ENCODE results near the gene OVOL3.

OVOL3 gene

DNA sequence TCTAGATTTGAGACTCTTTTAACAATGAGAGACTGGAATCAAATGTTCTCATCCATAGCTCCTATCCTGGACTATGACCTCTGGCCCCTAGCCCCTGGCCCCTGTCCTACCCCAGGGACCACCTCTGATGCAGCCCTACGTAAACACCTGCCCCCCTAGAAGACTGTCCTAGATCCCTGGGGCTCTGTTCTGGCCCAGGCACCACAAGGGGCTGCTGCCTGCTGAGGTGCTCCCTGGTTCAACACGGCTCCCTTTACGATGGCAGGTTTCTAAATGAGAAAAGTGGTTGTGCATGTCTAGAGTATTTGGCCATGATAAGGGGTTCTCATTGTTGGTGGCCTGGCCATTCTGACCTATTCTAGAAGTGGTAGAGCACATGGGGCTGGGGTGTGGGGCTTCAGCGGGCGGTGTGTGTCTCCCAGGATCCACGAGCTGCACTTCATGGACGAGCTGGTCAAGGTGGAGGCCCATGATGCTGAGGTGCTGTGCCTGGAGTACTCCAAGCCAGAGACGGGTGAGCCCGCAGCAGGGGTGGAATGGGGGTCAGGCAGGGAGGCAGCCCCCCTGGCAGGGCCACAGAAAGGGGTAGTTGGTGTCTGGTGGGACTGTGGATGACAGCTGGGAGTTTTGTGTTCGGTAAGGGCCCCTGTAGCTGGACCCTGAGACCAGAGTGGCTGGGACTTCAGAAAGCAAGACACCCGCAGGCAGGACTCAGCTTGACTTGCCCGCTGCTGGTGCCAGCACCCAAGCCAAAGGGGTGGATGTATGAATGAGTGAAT lies 26.5 kb upstream of the OVOL3 start:
- Histone ChIP-seq H3K4me3 (ENCODE audit: low read depth, low read length) (no peak overlapping the region), H3K27ac (ENCODE audit: low read depth, low read length) (no peak overlapping the region), H3K36me3 (ENCODE audit: control insufficient read depth, insufficient read depth, low read length) (peaks cover 90% of the 10 kb centered on the region)

DNA sequence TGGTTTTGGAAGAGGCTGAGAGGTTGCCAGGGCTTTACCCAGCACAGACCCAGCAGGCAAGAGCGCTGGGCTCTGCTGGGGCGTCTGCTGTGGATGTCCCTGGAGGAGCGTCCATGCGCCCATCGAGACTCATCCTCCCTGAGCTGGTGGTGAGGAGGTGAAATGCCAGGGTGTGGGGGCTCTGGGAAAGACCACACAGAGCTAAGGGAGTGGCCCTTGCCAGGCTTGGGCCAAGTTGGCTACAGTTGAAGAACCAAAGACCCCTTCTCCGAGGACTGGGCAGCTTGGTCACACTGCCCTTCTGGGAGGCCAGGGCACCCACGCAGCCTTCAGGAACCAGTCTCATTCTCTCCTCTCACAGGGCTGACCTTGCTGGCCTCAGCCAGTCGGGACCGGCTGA lies 24.6 kb upstream of the OVOL3 start:
- Histone ChIP-seq H3K27me3 (ENCODE audit: control insufficient read depth, insufficient read depth, low read length) (no peaks in the 10 kb centered on the region), H3K9ac (ENCODE audit: low read length) (no peak overlapping the region), H3K9me3 (ENCODE audit: control insufficient read depth, insufficient read depth, low read depth, low read length) (no peaks in the 10 kb centered on the region), H3K36me3 (ENCODE audit: control insufficient read depth, insufficient read depth, low read length) (peaks cover 96% of the 10 kb centered on the region), H3K4me1 (ENCODE audit: control insufficient read depth, insufficient read depth, low read length) (no peaks in the 10 kb centered on the region), H3K4me3 (ENCODE audit: low read depth, low read length) (no peak overlapping the region), H3K27ac (ENCODE audit: low read depth, low read length) (no peak overlapping the region)

More for the DNA sequence above, 26.5 kb upstream of the OVOL3 start:
- no peaks in the 10 kb centered on the region for H3K4me1 ChIP-seq (ENCODE audit: control insufficient read depth, insufficient read depth, low read length)
- no peak overlapping the region for H3K9ac ChIP-seq (ENCODE audit: low read length)
- no peaks in the 10 kb centered on the region for H3K27me3 ChIP-seq (ENCODE audit: control insufficient read depth, insufficient read depth, low read length)
- H3K9me3 ChIP-seq (ENCODE audit: control insufficient read depth, insufficient read depth, low read depth, low read length): no peaks in the 10 kb centered on the region

DNA sequence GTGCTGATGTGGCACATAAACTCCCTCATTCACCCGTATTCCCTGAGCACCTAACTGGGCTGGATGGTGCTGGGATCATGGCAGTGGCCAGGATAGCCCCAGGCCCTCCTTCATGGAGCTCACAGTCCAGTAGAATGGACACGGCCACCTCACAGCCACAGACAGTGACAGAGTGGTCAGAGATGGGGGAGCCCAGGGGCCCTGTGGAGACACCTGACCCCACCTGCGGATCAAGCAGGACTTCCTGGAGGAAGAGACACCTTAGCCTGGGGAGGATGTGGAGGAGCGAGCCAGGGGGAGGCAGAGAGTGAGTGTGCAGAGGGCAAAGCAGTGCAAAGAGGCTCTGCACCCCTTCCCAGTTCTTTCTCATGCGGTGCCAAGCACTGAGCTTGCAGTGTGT lies 21.1 kb upstream of the OVOL3 start:
- Histone ChIP-seq H3K4me1 (ENCODE audit: control insufficient read depth, insufficient read depth, low read length) (no peaks in the 10 kb centered on the region), H3K36me3 (ENCODE audit: control insufficient read depth, insufficient read depth, low read length) (peaks cover 93% of the 10 kb centered on the region), H3K4me3 (ENCODE audit: low read depth, low read length) (no peak overlapping the region), H3K9me3 (ENCODE audit: control insufficient read depth, insufficient read depth, low read depth, low read length) (no peaks in the 10 kb centered on the region), H3K27ac (ENCODE audit: low read depth, low read length) (no peak overlapping the region), H3K27me3 (ENCODE audit: control insufficient read depth, insufficient read depth, low read length) (no peaks in the 10 kb centered on the region), H3K9ac (ENCODE audit: low read length) (no peak overlapping the region)

GRCh38 chr19:36090910-36091695 lies 19.8 kb upstream of the OVOL3 start:
- no peaks in the 10 kb centered on the region for H3K27me3 ChIP-seq (ENCODE audit: control insufficient read depth, insufficient read depth, low read length)
- H3K9me3 ChIP-seq (ENCODE audit: control insufficient read depth, insufficient read depth, low read depth, low read length): no peaks in the 10 kb centered on the region
- no peak overlapping the region for H3K27ac ChIP-seq (ENCODE audit: low read depth, low read length)
- H3K4me3 ChIP-seq (ENCODE audit: low read depth, low read length): no peak overlapping the region
- H3K9ac ChIP-seq (ENCODE audit: low read length): no peak overlapping the region
- no peaks in the 10 kb centered on the region for H3K4me1 ChIP-seq (ENCODE audit: control insufficient read depth, insufficient read depth, low read length)
- H3K36me3 ChIP-seq (ENCODE audit: control insufficient read depth, insufficient read depth, low read length): peaks cover 94% of the 10 kb centered on the region

GRCh38 chr19:36092566-36092965 lies 18.4 kb upstream of the OVOL3 start:
- Histone ChIP-seq H3K9ac (ENCODE audit: low read length) (no peak overlapping the region), H3K9me3 (ENCODE audit: control insufficient read depth, insufficient read depth, low read depth, low read length) (no peaks in the 10 kb centered on the region), H3K4me3 (ENCODE audit: low read depth, low read length) (no peak overlapping the region), H3K36me3 (ENCODE audit: control insufficient read depth, insufficient read depth, low read length) (peaks cover 93% of the 10 kb centered on the region), H3K27ac (ENCODE audit: low read depth, low read length) (no peak overlapping the region), H3K27me3 (ENCODE audit: control insufficient read depth, insufficient read depth, low read length) (no peaks in the 10 kb centered on the region), H3K4me1 (ENCODE audit: control insufficient read depth, insufficient read depth, low read length) (no peaks in the 10 kb centered on the region)

- H3K36me3 ChIP-seq (ENCODE audit: control insufficient read depth, insufficient read depth, low read length): peaks cover 91% of the 10 kb centered on the region
- no peak overlapping the region for H3K9ac ChIP-seq (ENCODE audit: low read length)
- no peaks in the 10 kb centered on the region for H3K27me3 ChIP-seq (ENCODE audit: control insufficient read depth, insufficient read depth, low read length)
- no peaks in the 10 kb centered on the region for H3K4me1 ChIP-seq (ENCODE audit: control insufficient read depth, insufficient read depth, low read length)
- H3K9me3 ChIP-seq (ENCODE audit: control insufficient read depth, insufficient read depth, low read depth, low read length): no peaks in the 10 kb centered on the region
- no peak overlapping the region for H3K4me3 ChIP-seq (ENCODE audit: low read depth, low read length)
- no peak overlapping the region for H3K27ac ChIP-seq (ENCODE audit: low read depth, low read length)
Measured at GRCh38 chr19:36093146-36093662, 17.7 kb upstream of the OVOL3 start.

GRCh38 chr19:36093687-36094086 lies 17.3 kb upstream of the OVOL3 start:
- Histone ChIP-seq H3K9me3 (ENCODE audit: control insufficient read depth, insufficient read depth, low read depth, low read length) (no peaks in the 10 kb centered on the region), H3K4me1 (ENCODE audit: control insufficient read depth, insufficient read depth, low read length) (no peaks in the 10 kb centered on the region), H3K27ac (ENCODE audit: low read depth, low read length) (no peak overlapping the region), H3K27me3 (ENCODE audit: control insufficient read depth, insufficient read depth, low read length) (no peaks in the 10 kb centered on the region), H3K36me3 (ENCODE audit: control insufficient read depth, insufficient read depth, low read length) (peaks cover 91% of the 10 kb centered on the region), H3K9ac (ENCODE audit: low read length) (no peak overlapping the region), H3K4me3 (ENCODE audit: low read depth, low read length) (no peak overlapping the region)

- Histone ChIP-seq H3K27ac (ENCODE audit: low read depth, low read length) (no peak overlapping the region), H3K36me3 (ENCODE audit: control insufficient read depth, insufficient read depth, low read length) (peaks cover 90% of the 10 kb centered on the region), H3K9me3 (ENCODE audit: control insufficient read depth, insufficient read depth, low read depth, low read length) (no peaks in the 10 kb centered on the region), H3K27me3 (ENCODE audit: control insufficient read depth, insufficient read depth, low read length) (no peaks in the 10 kb centered on the region), H3K4me1 (ENCODE audit: control insufficient read depth, insufficient read depth, low read length) (no peaks in the 10 kb centered on the region), H3K9ac (ENCODE audit: low read length) (no peak overlapping the region), H3K4me3 (ENCODE audit: low read depth, low read length) (no peak overlapping the region)
Measured at GRCh38 chr19:36097036-36097435, 13.9 kb upstream of the OVOL3 start.

- no peak overlapping the region for H3K27ac ChIP-seq (ENCODE audit: low read depth, low read length)
- H3K27me3 ChIP-seq (ENCODE audit: control insufficient read depth, insufficient read depth, low read length): no peaks in the 10 kb centered on the region
- H3K4me1 ChIP-seq (ENCODE audit: control insufficient read depth, insufficient read depth, low read length): no peaks in the 10 kb centered on the region
- H3K36me3 ChIP-seq (ENCODE audit: control insufficient read depth, insufficient read depth, low read length): peaks cover 90% of the 10 kb centered on the region
- H3K9me3 ChIP-seq (ENCODE audit: control insufficient read depth, insufficient read depth, low read depth, low read length): no peaks in the 10 kb centered on the region
- no peak overlapping the region for H3K9ac ChIP-seq (ENCODE audit: low read length)
- no peak overlapping the region for H3K4me3 ChIP-seq (ENCODE audit: low read depth, low read length)
Measured at GRCh38 chr19:36099166-36099785, 11.7 kb upstream of the OVOL3 start.

GRCh38 chr19:36100476-36100875 lies 10.5 kb upstream of the OVOL3 start:
- Histone ChIP-seq H3K9ac (ENCODE audit: low read length) (no peak overlapping the region), H3K4me3 (ENCODE audit: low read depth, low read length) (no peak overlapping the region), H3K4me1 (ENCODE audit: control insufficient read depth, insufficient read depth, low read length) (no peaks in the 10 kb centered on the region), H3K27ac (ENCODE audit: low read depth, low read length) (no peak overlapping the region), H3K27me3 (ENCODE audit: control insufficient read depth, insufficient read depth, low read length) (no peaks in the 10 kb centered on the region), H3K36me3 (ENCODE audit: control insufficient read depth, insufficient read depth, low read length) (peaks cover 93% of the 10 kb centered on the region), H3K9me3 (ENCODE audit: control insufficient read depth, insufficient read depth, low read depth, low read length) (no peaks in the 10 kb centered on the region)
